Hematopoietic multipotent progenitor cell treated with erythropoietin and hydrocortisone succinate and interleukin-3 and kit ligand, for 4 days (in vitro differentiated cells): Measurements from ENCODE around the gene STUM.
A peak's percentile ranks its signal among the peaks of the same experiment; 100 is the strongest.
"Not testable (repeated sequence)": the region's sequence is repeated elsewhere in the genome, so short reads cannot be mapped to it uniquely, and the experiment has no call there.

Experiments used
- DNase-seq: peaks from one replicate; pipeline ENCODE4 v3.0.0-alpha.2; 2015

The STUM gene

GRCh38 chr1:226628612-226629155, 80.1 kb downstream of the STUM start:
- no peak for DNase-seq

GRCh38 chr1:226629210-226629895, 80.8 kb downstream of the STUM start:
- DNase-seq = no peak

DNA sequence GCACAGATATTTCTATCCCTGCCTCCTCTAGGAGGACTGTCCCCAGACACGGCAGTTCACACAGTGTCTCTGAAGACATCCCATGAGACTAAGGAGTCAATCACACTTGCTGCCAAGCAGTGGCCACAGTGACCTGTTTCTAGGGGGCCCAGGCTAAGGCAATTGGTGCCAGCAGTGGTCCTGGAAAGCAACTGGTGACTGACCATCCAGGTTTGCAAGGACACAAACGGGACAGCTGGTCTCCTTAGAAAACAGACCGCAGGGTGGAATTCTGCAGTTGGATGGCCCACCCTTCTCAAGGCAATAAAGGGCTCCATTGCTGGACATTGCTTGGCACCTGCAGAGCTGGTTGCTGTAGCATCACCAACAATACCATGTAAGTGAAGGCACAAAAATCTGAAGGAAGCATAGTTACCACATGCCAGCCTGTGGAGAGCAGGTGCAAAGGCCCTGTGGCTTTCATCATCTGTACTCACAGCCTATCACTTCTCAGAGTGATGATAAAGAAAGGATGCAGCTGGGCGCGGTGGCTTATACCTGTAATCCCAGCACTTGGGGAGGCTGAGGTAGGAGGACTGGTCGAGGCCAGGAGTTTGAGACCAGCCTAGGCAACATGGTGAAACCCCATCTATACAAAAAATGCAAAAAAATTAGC, 81.5 kb downstream of the STUM start:
- no peak for DNase-seq

DNA sequence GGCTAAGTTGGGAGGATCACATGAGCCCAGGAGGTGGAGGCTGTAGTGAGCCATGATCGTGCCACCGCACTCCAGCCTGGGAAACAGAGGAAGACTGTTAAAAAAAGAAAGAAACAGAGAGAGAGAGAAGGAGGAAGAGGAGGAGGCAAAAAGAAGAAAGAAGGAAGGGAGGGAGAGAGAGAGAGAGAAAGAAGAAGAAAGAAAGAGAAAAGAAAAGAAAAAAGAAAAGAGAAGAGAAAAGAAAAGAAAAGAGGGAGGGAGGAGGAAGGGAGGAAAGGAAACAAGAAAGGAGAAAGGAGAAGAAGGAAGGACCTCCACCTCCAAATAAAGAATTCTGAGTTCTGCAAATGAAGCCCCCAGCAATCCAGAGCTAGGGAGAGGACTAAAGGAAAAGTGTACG, 82.0 kb downstream of the STUM start:
- no peak for DNase-seq

DNA sequence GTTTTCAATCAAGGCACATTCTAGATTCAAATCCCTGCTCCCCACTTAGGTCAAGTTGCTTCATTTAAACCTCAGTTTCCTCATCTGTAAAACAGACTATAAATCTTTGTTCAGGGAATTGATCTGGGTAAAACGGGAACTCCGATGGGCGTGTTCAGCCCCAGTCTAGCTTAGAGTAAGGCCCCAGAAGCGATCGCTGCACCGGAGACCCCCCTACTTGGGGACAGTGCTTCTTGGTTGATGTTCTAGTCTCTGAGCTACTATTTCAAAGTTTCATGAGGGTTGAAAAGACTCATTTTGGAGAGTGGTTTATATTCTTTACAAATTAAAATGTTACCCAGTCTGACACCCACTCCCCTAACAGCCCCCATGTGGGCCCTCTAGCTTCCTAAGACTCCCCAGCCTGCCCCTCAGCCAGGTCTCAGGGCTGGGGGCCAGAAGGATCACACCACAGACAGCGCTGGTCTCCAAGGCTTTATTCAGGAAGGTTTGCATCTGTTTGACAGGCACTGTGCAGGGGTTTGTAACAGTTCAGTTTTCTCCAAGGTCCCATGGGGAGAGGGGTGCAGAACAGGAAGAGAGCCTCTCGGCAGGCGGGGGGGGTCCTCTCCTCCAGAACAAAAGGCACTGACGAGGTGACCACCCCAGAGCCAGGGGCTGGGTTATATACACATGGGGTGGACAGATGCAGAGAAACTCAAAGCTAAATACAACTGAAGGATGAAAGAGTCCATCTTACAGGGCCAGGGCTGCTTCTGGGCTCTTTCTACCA, 82.9 kb downstream of the STUM start:
- no peak for DNase-seq

- DNase-seq = no peak
These were observed 83.8 kb downstream of the STUM start for GRCh38 chr1:226632169-226632879.

DNA sequence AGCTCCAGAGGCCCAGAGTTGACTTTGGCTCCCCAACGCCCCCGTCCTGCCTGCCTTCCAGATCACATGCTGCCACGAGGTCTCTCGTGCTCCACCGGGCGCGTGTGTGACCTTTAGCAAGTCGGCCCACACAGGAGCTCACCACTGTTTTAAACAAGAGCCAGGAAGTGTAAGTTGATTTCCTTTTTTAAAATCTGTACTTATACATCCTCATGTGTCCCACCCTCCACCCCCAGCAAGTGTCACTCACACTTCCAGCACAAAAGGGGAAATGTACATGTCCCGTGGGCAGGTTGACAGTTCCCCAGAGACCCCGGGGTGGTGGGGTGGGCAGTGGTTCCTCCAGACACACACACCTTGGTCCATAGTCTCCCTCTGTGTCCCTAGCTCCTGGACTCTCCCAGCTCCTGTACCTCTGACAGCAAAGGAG, 84.4 kb downstream of the STUM start:
- DNase-seq = no peak

DNA sequence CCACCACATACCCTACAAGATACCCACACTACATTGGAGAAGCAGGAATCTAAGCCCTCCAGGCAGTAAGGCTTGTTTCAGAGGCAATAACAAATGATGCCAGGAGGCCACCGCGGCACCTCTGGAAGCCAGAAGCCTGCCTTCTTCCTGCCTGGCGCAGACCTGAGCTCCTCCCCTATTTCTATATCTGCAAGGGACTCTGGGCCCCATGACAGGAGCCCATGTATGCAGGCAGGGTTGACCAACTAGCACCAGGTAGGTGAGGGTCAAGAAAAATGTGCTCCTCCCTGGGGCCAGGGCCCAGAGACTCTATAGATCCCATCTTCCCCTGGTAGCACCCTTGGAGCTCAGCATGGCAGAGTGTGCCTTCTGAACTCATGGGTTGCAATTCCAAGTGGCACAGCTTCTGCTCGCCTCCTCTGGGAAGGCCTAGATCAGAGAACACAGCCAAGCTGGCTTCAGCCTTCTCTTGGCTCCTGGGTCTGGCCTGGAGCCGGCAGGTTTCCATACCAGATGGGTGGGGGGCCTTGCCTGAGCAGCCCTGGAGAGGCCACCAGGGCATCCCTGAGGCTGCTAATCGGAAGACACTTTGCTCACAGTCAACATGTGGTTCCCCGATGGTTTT, 85.1 kb downstream of the STUM start:
- DNase-seq = no peak

- peak; percentile 83 for DNase-seq
These were observed 85.6 kb downstream of the STUM start for GRCh38 chr1:226634166-226634588.

GRCh38 chr1:226634611-226635246, 86.2 kb downstream of the STUM start:
- no peak for DNase-seq

- DNase-seq = no peak
These were observed 86.9 kb downstream of the STUM start for GRCh38 chr1:226635456-226635941.

DNA sequence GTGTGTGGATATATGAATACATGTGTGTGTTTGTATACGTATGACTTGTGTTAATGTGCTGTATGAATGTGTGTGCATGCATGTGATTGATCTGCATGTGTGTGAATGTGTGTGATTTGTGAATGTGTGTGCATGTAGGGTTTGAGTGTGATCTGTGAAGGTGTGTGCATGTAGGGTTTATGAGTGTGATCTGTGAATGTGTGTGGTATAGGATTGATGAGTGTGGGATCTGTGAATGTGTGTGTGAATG, 88.2 kb downstream of the STUM start:
- no peak for DNase-seq

DNA sequence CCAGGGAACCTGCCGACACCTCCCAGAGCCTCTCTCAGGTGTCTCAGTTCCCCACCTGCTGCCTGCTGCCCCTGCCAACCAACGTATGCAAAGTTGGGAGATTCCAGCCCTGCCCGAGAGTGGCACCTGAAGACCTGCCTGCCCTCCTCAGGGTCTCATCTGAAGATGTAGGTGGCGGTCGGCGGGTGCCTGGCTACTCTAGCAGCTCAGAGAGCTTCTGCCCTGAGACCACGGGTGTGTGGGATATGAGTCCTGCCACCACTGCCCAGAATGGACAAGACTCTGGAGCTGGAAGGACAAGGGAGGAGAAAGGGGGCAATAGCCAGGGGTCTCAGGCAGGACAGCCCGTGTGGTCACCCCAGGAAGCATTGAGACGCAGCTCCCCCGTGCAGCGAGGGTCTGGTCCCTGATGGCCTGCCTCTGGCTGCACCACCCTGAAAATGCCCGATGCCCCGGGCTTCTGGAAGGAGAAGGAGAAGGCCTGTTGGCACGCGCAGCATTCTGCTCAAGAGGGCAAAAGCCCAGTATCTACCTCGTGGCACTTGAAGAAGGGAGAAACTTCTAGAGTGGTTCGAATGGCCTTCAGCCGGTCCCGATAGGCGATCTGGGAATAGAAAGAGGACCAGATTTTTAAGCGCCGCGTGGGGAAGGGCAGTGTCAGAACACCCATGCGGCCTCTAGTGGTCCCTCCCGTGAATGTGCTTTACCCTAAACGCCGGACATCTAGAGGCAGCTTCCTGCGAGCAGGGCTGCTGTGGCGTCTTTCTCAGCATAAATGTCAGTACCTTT, 88.8 kb downstream of the STUM start:
- DNase-seq = no peak

- no peak for DNase-seq
These were observed 89.5 kb downstream of the STUM start for GRCh38 chr1:226638001-226638601.

DNA sequence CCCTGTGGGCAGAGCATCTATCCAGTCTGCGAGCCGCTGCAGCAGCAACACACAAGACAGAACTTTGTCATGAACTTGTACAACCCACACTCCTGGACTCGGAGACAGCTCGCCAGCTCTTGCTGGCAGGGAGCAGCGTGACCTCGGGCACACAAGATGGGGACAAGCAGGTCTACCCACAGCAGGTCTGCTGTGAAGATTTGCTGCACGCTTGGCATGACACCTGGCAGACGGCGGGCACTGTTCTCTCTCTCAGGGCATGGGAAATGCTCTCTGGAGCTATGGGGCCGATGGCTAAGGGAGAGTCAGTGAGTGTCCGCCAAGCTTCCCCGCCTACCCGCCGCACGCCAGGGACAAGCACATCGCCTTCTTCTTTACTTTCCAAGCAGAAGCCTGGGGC, 90.0 kb downstream of the STUM start:
- DNase-seq = no peak

GRCh38 chr1:226639206-226639605, 90.6 kb downstream of the STUM start:
- not testable (repeated sequence) for DNase-seq

DNA sequence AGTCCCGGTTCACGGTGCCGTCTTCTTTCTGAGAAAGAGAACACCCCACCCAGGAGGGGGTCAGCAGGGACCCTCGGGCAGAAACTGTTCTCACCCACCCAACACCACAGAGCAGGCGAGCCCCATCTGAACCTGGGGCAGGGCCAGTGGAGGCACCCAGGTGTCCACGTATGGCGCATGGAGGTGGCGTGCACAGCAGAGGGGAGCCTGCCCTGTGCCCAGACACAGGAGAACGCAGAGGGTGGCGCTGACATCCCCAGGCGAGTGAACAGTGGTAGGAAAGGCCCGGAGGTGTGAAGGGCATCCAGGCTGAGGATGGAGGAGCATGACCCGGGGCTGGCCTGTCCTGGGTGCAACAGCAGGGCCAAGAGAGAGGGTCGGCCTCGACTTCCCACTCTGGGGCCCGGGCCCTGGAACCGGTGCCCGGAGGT, 91.1 kb downstream of the STUM start:
- no peak for DNase-seq

- no peak for DNase-seq
These were observed 92.0 kb downstream of the STUM start for GRCh38 chr1:226640321-226641136.

DNA sequence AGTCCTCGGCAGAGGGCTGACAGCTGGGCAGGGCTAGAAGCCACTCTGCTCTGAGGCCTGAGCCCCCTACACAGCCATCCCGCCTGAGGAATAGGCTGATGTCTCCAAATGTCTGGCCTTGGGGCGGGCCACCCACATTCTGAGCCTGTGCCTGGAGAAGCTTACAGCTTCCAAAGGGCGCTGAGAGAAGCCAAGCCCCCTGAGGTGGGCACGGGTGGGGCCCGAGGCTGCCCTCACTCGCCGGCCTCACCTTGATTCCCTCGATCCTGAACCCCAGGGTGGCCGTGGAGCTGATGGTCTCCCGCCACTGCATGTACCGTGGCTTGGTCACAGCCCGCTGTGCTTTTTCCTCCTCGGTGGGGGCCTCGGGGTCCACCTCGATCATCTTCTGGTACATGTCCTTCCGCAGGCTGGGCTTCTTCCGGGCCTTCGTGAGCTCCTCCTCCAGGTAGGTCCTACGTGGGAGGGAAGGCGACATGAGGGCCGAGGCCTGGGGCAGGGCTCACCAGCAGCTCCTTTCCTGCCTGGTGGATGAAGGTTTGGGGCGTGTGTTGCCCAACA, 93.2 kb downstream of the STUM start:
- no peak for DNase-seq

DNA sequence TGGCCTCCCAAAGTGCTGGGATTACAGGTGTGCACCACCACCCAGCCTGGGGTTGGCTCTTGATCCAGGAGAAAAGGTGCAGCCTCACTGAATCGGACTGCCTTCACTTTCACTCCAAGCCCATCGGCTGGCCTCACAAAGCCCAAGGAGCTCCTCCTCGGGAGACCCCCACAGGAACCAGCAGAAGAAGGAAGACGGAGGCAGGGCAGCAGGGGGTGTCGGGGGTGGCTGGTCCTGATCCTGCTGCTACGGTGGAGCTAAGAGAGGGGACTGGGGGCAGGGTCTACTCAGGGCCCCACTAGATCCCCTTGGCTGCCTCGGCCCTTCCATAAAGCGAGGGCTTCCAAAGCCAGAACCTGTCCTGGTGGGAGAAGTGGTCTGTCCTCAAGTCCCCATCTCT, 93.9 kb downstream of the STUM start:
- DNase-seq = no peak
